H1 (cell line): Measurements from ENCODE around the gene RING1.

ENCODE experiments used
- ATF2 ChIP-seq: IDR thresholded peaks from 2 replicates; pipeline ENCODE4 v1.6.1; 2012; ENCODE audit warnings: low read length, inconsistent platforms
- CEBPB ChIP-seq: IDR thresholded peaks from 2 replicates; pipeline ENCODE4 v1.6.1; 2012; ENCODE audit warnings: low read depth, low read length
- CTCF ChIP-seq, 3 experiments: IDR thresholded peaks; 1 replicate in 2 of 3; 2 replicates in 1 of 3; pipeline versions ENCODE4 v1.5.1 to v1.6.1; 2011; ENCODE audit warnings: low read length in 3 of 3, mild to moderate bottlenecking in 3 of 3, inconsistent platforms in 2 of 3, low read depth in 1 of 3, moderate library complexity in 1 of 3; ENCODE audit not compliant: insufficient read depth in 1 of 3; ENCODE audit errors: control extremely low read depth in 1 of 3
- EP300 ChIP-seq, 2 experiments: IDR thresholded peaks; 1 replicate in 1 of 2; 2 replicates in 1 of 2; pipeline ENCODE4 v1.6.1; 2011 to 2012; ENCODE audit warnings: low read depth in 2 of 2, low read length in 2 of 2, mild to moderate bottlenecking in 2 of 2, borderline replicate concordance in 1 of 2, inconsistent platforms in 1 of 2, moderate library complexity in 1 of 2
- GTF2F1 ChIP-seq: IDR thresholded peaks from 2 replicates; pipeline ENCODE4 v1.6.1; 2012; ENCODE audit warnings: low read depth, low read length, improper control_type of control experiment, borderline replicate concordance
- POLR2A ChIP-seq, 2 experiments: IDR thresholded peaks; 1 replicate in 1 of 2; 2 replicates in 1 of 2; pipeline ENCODE4 v1.6.1; 2011; ENCODE audit warnings: low read depth in 2 of 2, low read length in 2 of 2, mild to moderate bottlenecking in 2 of 2; ENCODE audit errors: control extremely low read depth in 1 of 2

GRCh38 chr6:33198853-33199436, 9.4 kb upstream of the RING1 start:
- TF ChIP-seq EP300 (IDR thresholded peaks at IDR 0.05; ENCODE audit: borderline replicate concordance in 1 of 2, low read depth in 2 of 2, low read length in 2 of 2) (no peak), CEBPB (no peak), CTCF (IDR thresholded peaks at IDR 0.05; ENCODE audit: control extremely low read depth in 1 of 3, insufficient read depth in 1 of 3, low read depth in 1 of 3, low read length in 3 of 3) (no peak), POLR2A (IDR thresholded peaks at IDR 0.05; ENCODE audit: control extremely low read depth in 1 of 2, low read depth in 2 of 2, low read length in 2 of 2) (no peak), GTF2F1 (no peak), ATF2 (no peak)
